ENCODE results near the gene TNKS2.
"Not testable (repeated sequence)": the region's sequence is repeated elsewhere in the genome, so short reads cannot be mapped to it uniquely, and the experiment has no call there.

Gene TNKS2
- total RNA-seq: 114 to 192 (median 159) reads per million in 3 experiments

GRCh38 chr10:91797874-91798648 is at the start of gene TNKS2:
TSS of gene TNKS2 (plus strand) at chr10:91798426. CDS start at chr10:91798691, 265 bp downstream.
- peak; percentile 91 for DNase-seq

GRCh38 chr10:91749592-91749991 is 48.6 kb upstream of the TNKS2 start:
- DNase-seq: not testable (repeated sequence)

GRCh38 chr10:91756286-91756685 is 41.9 kb upstream of the TNKS2 start:
- no peak for DNase-seq

- peak; percentile 44 for DNase-seq
These were observed 39.7 kb upstream of the TNKS2 start for GRCh38 chr10:91758303-91759146.

- no peak for DNase-seq
These were observed 38.6 kb upstream of the TNKS2 start for GRCh38 chr10:91759581-91759986.

- no peak for DNase-seq
These were observed 36.5 kb upstream of the TNKS2 start for GRCh38 chr10:91761721-91762120.

GRCh38 chr10:91762878-91763277 is 35.3 kb upstream of the TNKS2 start:
- no peak for DNase-seq

- DNase-seq: no peak
These were observed 31.6 kb upstream of the TNKS2 start for GRCh38 chr10:91766676-91767075.

GRCh38 chr10:91768123-91768522 is 30.1 kb upstream of the TNKS2 start:
- DNase-seq: no peak

- no peak for DNase-seq
These were observed 26.3 kb upstream of the TNKS2 start for GRCh38 chr10:91771907-91772306.

GRCh38 chr10:91772461-91772860 is 25.8 kb upstream of the TNKS2 start:
- no peak for DNase-seq

GRCh38 chr10:91772869-91773268 is 25.4 kb upstream of the TNKS2 start:
- no peak for DNase-seq

GRCh38 chr10:91774571-91774970 is 23.7 kb upstream of the TNKS2 start:
- DNase-seq: no peak

- no peak for DNase-seq
These were observed 22.5 kb upstream of the TNKS2 start for GRCh38 chr10:91775731-91776130.

- no peak for DNase-seq
These were observed 22.0 kb upstream of the TNKS2 start for GRCh38 chr10:91776266-91776665.

- DNase-seq: no peak
These were observed 19.7 kb upstream of the TNKS2 start for GRCh38 chr10:91778485-91778884.

GRCh38 chr10:91779011-91779605 is 19.1 kb upstream of the TNKS2 start:
- DNase-seq: no peak

GRCh38 chr10:91782539-91782938 is 15.7 kb upstream of the TNKS2 start:
- no peak for DNase-seq

GRCh38 chr10:91785830-91786229 is 12.4 kb upstream of the TNKS2 start:
- DNase-seq: no peak

GRCh38 chr10:91787258-91787657 is 11.0 kb upstream of the TNKS2 start:
- DNase-seq: no peak

GRCh38 chr10:91787810-91788209 is 10.4 kb upstream of the TNKS2 start:
- DNase-seq: no peak

GRCh38 chr10:91788527-91788926 is 9.7 kb upstream of the TNKS2 start:
- DNase-seq: no peak

- peak; percentile 39 for DNase-seq
These were observed 1.7 kb upstream of the TNKS2 start for GRCh38 chr10:91796331-91797047.

All from central memory CD4-positive, alpha-beta T cell (primary cell).